Gastrocnemius medialis (tissue), 4 donors: ENCODE measurements around the gene KRT17. TPM values are rescaled to one million over a fixed set of nuclear protein-coding genes. Genes with fewer than 3 reads are reported as not detected.

Experiments used
- ATAC-seq, 2 donors: fragments of 150-250 bp; one replicate each; pipeline ENCODE4 v1.9.1; 2016
- DNase-seq, 2 donors: peaks; one replicate each; pipeline ENCODE4 v3.0.0-alpha.2; 2019
- H3K27ac ChIP-seq, 4 donors: fragments of 200-600 bp; sonication (generic); 1 replicate in 1 of 4; 2 replicates in 3 of 4; pipeline ENCODE4 v1.5.1; 2016 to 2018; ENCODE audit warnings: mild to moderate bottlenecking in 2 of 4, moderate library complexity in 1 of 4
- H3K27me3 ChIP-seq, 3 donors: fragments of 200-600 bp; sonication (generic) in 2 of 3; 1 replicate in 1 of 3; 2 replicates in 2 of 3; pipeline versions ENCODE4 v1.5.1 to v1.6.0; 2016 to 2019; ENCODE audit warnings: mild to moderate bottlenecking in 1 of 3, moderate library complexity in 1 of 3
- H3K36me3 ChIP-seq, 2 donors: fragments of 200-600 bp; sonication (generic) in 1 of 2; one replicate each; pipeline ENCODE4 v1.5.1; 2017 to 2018
- H3K4me1 ChIP-seq, 2 donors: fragments of 200-600 bp; sonication (generic) in 1 of 2; one replicate each; pipeline ENCODE4 v1.5.1; 2016 to 2017; ENCODE audit warnings: mild to moderate bottlenecking in 2 of 2
- H3K4me3 ChIP-seq, 4 donors: fragments of 200-600 bp; sonication (generic) in 3 of 4; 1 replicate in 1 of 4; 2 replicates in 3 of 4; pipeline ENCODE4 v1.5.1; 2016 to 2019; ENCODE audit warnings: mild to moderate bottlenecking in 2 of 4
- H3K9me3 ChIP-seq, 3 donors: fragments of 200-600 bp; sonication (generic) in 2 of 3; 1 replicate in 1 of 3; 2 replicates in 2 of 3; pipeline ENCODE4 v1.5.1; 2016 to 2019
- CTCF ChIP-seq, 5 experiments: fragments of 450-650 bp in 3 of 5; fragments of 200-600 bp in 2 of 5; sonication (generic) in 2 of 5; IDR thresholded peaks in 4 of 5; conservative IDR thresholded peaks in 1 of 5; 1 replicate in 4 of 5; 2 replicates in 1 of 5; pipeline ENCODE4 v1.5.1; 2016 to 2019; ENCODE audit warnings: antibody characterized with exemption in 5 of 5, mild to moderate bottlenecking in 3 of 5, moderate library complexity in 3 of 5
- POLR2A ChIP-seq, 2 donors: fragments of 450-650 bp; IDR thresholded peaks; one replicate each; pipeline ENCODE4 v1.6.1; 2017; ENCODE audit warnings: antibody characterized with exemption in 2 of 2, mild to moderate bottlenecking in 2 of 2, moderate library complexity in 2 of 2
- in situ Hi-C, 4 donors: fragments of 200-750 bp; cut with MboI; loops; one replicate each; pipeline versions ENCODE4 v1.15.0 to v1.8.0; 2017; ENCODE audit warnings: low sequenced_read_pairs in 4 of 4
- intact Hi-C: fragments of 100-400 bp; cut with DNase I; formaldehyde crosslinking; loops from one replicate; pipeline ENCODE4 v1.15.1; 2023; ENCODE audit warnings: low total_unique reads
- total RNA-seq, 4 donors: library from RNA; depleted of rRNA; stranded (reverse); fragments of >200 nt; gene quantifications; one replicate each; pipeline versions ENCODE4 v1.1.0 to v1.2.3, GENCODE V29; 2016

Gene KRT17
- total RNA-seq, 4 donors from 2014 or later, result not detected

DNA sequence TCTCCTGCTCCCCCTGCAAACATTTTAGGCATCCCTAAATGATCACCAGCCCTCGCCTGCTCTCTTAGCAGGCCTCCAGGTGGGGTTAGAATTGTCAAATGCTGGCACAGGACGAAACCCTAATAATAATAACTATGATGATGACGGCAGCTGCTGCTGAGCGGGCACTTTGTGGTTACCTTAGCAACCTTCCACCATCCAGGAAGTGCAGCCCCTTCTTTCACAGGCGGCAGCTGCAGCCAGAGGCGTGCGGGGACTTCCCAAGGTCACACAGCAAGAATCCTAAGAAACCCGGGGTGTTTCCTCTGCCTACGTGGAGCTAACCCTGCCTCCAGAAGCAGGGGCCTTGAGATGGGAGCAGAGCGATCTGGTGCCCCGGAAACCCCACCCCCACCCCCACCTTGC lies 41.9 kb upstream of the KRT17 start:
- Histone ChIP-seq H3K27ac (peak overlapping the region; percentile 77 to 86 (median 82)), H3K27me3 (no peaks in the 10 kb centered on the region), H3K36me3 (no peaks in the 10 kb centered on the region), H3K4me1 (peaks cover 0 to 21% of the 10 kb centered on the region in 2 donors), H3K4me3 (peak overlapping the region; percentile 61 to 86 (median 67)), H3K9me3 (no peaks in the 10 kb centered on the region)
- intact Hi-C loops (loop anchor here (1.0 to 5.0 kb wide), 5 partner anchors 18 to 863 kb away; partner anchors contain the start of gene EIF1), in situ Hi-C loops (loop anchor here (5.0 to 25.0 kb wide), 7 partner anchors 111 to 1054 kb away; partner anchors contain the start of gene KRT10 (in 1 of the 4))
- ATAC-seq (peak; percentile 22 to 26), DNase-seq (no peak)
- no peak for TF ChIP-seq POLR2A (IDR thresholded peaks at IDR 0.05)
- no peak for TF ChIP-seq CTCF (IDR thresholded peaks at IDR 0.05 in 4 of 5, conservative IDR thresholded peaks at IDR 0.05 in 1 of 5)

- TF ChIP-seq POLR2A (IDR thresholded peaks at IDR 0.05) (peak; percentile 35 to 43), CTCF (IDR thresholded peaks at IDR 0.05 in 4 of 5, conservative IDR thresholded peaks at IDR 0.05 in 1 of 5) (peak; percentile 86 to 96 (median 92))
- DNase-seq, result peak; percentile 62 to 79
- Histone ChIP-seq H3K36me3 (no peaks in the 10 kb centered on the region), H3K27me3 (no peaks in the 10 kb centered on the region), H3K9me3 (no peaks in the 10 kb centered on the region), H3K4me1 (peaks cover 0 to 21% of the 10 kb centered on the region in 2 donors), H3K27ac (peak overlapping the region; percentile 77 to 86 (median 82)), H3K4me3 (peak overlapping the region; percentile 61 to 86 (median 67))
- in situ Hi-C loops (loop anchor here (5.0 to 25.0 kb wide), 7 partner anchors 111 to 1053 kb away; partner anchors contain the start of gene KRT10 (in 1 of the 4)), intact Hi-C loops (loop anchor here (1.0 to 5.0 kb wide), 5 partner anchors 17 to 863 kb away; partner anchors contain the start of gene EIF1)
- ATAC-seq, result peak; percentile 72 to 79
Measured at GRCh38 chr17:41665566-41666236, 41.3 kb upstream of the KRT17 start.

GRCh38 chr17:41664587-41665565 lies 40.5 kb upstream of the KRT17 start:
- intact Hi-C loops (loop anchor here (5.0 kb wide), 1 partner anchor 848 kb away; no protein-coding TSS in a partner anchor), in situ Hi-C loops (loop anchor here (5.0 to 25.0 kb wide), 8 partner anchors 110 to 1053 kb away; partner anchors contain the start of gene KRT10 (in 1 of the 4))
- ATAC-seq (no peak), DNase-seq (no peak)
- Histone ChIP-seq H3K9me3 (no peaks in the 10 kb centered on the region), H3K27me3 (no peaks in the 10 kb centered on the region), H3K36me3 (no peaks in the 10 kb centered on the region), H3K27ac (peak overlapping the region in 1 of 4 donors; percentile 77), H3K4me1 (peaks cover 0 to 21% of the 10 kb centered on the region in 2 donors), H3K4me3 (peak overlapping the region; percentile 61 to 86 (median 67))
- TF ChIP-seq POLR2A (IDR thresholded peaks at IDR 0.05), result no peak
- TF ChIP-seq CTCF (IDR thresholded peaks at IDR 0.05 in 4 of 5, conservative IDR thresholded peaks at IDR 0.05 in 1 of 5), result no peak

- in situ Hi-C loops, result loop anchor here (5.0 to 25.0 kb wide), 7 partner anchors 109 to 1052 kb away; partner anchors contain the start of gene KRT10 (in 1 of the 4)
- Histone ChIP-seq H3K4me3 (no peak overlapping the region), H3K36me3 (no peaks in the 10 kb centered on the region), H3K9me3 (no peaks in the 10 kb centered on the region), H3K4me1 (peaks cover 0 to 21% of the 10 kb centered on the region in 2 donors), H3K27ac (no peak overlapping the region), H3K27me3 (no peaks in the 10 kb centered on the region)
- no peak for DNase-seq
- TF ChIP-seq POLR2A (IDR thresholded peaks at IDR 0.05), result no peak
- no peak for TF ChIP-seq CTCF (IDR thresholded peaks at IDR 0.05 in 4 of 5, conservative IDR thresholded peaks at IDR 0.05 in 1 of 5)
- ATAC-seq, result no peak
- intact Hi-C loops, result no loop called here
Measured at GRCh38 chr17:41664172-41664457, 39.7 kb upstream of the KRT17 start.
